CD4-positive, alpha-beta T cell treated with Interferon alpha-2 for 1 hour (primary cell): ENCODE measurements around the gene CCNYL1.
A peak's percentile ranks its signal among the peaks of the same experiment; 100 is the strongest.
"Not testable (repeated sequence)": the region's sequence is repeated elsewhere in the genome, so short reads cannot be mapped to it uniquely, and the experiment has no call there.

Source experiments
- DNase-seq, 2 donors: peaks; one replicate each; pipeline ENCODE4 v3.0.0-alpha.2; 2020 to 2022

The CCNYL1 gene

DNA sequence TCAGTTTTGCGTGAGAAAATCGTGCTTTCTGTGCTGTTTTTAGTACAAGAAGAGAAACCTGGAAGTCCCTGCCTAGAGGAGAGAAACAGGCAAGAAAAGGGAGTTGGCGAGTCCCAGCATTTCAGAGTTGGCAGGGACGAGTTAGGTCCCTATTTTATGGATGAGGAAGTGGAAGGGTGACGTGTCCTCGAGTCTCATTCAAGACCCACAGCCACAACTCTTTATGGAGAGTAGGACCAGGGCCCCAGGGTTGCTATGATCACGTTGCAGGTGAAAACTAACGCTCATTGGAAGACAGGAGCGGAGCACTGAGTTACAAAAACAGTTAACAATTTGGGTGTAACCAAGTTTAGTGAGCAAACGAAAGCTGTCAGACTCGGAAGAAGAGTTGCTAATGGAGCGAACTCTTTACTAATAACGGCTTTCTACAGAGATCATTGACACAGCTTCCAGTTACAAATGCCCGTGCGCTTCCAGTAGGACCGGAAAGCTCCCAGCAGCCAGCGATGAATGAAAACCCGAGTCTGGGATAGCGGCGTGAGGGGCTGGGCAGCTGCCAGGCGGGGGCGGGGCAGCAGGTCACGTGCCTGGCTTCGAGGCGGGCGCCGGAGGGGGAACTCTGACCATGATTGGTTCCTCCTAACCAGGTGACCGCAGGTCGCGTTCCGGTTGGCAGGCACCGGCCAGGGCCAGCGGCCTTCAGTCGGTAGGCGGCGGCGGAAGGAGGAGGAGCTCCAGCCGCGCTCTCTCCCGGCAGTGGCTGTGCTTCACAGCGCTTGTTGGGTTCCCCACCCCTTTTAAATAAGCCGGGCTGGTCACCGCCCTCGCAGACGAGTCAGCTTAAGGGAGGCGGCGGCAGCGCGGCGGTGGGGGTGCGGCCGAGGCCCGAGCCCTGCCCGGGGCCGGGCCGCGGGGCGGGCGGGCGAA, at the start of gene CCNYL1:
TSS of gene CCNYL1 (plus strand) at position 827 of the 927 bp plus-strand sequence. CDS start 257 bp downstream, outside the sequence.
- DNase-seq: peak; percentile 99

DNA sequence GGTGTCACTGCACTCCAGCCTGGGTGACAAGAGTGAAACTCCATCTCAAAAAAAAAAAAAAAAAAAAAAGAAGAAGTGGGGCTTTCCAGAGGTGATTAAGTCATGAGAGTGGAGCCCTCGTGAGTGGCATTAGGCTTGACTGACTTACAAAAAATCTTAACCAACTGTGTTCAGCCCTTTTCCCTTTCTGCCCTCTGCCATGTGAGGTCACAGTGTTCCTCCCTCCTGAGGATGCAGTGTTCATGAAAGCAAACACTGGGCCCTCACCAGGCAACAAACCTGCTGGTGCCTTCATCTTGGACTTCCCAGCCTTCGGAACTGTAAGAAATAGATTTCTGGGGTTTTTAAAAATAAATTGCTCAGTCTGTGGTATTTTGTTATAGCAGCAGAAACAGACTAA, 49.2 kb upstream of the CCNYL1 start:
- DNase-seq: peak; percentile 16 to 80

DNA sequence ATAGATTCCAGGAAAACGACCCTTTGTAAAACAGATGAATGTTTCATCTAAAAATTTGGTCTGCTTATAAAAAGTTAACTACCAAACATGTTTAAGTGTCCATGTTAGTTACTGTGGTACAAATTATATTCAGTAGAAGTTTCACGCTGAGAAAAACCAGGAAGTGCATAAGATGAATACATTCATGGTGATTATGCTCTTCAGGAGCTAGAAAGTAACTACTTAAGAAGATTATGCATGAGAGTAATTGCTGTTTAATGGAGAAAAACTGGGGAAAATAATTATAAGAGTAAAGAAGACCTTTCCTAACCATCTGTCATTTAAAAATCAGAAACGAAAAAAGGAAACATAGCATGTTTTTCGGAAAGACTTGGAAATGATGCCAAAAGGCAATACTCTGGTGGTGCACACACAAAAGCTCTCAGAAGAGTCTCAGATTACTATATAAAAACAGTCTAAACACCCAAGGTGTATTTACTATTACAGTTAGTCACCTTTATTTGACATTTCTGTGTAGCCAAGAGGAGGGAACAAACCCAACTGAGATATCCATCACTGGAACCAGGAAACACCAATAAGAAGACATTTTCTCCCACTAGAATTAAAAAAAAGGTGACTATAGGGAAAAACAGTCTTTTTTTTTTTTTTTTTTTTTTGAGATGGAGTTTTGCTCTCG, 47.4 kb upstream of the CCNYL1 start:
- DNase-seq: no peak

DNA sequence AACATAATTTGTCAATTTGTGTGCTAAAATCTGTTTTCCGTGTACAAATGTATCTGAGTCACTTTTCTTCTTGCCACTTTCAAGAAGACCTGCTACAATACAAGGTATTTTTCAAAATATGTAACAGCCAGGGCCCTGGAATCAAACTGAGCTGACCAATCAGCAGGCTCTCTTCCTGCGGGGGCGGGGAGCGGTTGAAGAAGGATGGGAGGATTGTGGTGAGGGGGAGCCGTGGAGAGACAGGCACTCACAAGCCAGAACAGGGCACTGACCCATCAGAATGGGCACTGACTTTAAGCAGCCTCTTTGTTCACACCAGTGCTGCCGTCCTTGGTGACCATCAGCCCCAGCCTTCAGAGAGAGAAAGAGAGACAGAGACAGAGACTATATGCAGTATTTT, 40.6 kb upstream of the CCNYL1 start:
- DNase-seq: no peak

DNA sequence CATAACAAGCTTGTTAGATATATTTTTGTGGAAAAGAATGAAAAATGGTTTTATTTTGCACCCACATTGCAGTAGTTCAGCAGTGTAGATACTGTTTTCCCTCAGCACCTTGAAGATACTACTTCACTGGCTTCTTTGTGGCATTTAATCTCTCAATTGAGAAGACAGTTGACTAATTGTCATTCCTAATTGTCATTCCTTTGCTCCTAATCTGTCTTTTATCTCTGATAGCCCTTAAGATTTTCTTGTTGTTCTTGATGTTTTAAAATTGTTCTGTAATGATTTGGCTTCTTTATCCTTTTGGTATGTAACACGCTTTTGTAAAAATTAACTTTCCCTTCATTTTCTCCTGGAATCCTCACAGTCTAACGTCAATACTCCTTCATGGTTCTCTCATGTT, 38.0 kb upstream of the CCNYL1 start:
- DNase-seq: no peak

DNA sequence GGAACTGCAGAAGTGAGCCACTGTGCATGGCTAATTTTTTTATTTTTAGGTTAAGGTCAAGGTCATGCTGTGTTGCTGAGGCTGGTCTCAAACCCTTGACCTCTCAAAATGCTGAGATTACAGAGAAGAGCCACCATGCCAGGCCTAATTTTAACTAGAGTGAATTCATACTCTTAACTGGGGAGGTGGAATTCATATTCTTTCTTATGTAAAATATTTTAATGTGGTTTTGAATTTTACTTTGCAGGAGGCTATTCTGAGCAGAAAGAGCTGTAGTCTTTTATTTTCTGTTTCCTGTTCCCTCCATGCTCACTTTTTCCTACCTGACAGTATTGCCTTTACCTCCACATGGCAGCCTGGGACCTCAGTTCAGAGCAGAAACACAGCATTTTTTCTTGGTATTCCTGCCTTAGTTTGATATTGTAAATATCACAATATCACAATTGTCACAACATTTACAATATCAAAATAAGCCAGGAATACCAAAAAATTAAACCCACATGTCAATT, 37.1 kb upstream of the CCNYL1 start:
- DNase-seq: no peak

DNA sequence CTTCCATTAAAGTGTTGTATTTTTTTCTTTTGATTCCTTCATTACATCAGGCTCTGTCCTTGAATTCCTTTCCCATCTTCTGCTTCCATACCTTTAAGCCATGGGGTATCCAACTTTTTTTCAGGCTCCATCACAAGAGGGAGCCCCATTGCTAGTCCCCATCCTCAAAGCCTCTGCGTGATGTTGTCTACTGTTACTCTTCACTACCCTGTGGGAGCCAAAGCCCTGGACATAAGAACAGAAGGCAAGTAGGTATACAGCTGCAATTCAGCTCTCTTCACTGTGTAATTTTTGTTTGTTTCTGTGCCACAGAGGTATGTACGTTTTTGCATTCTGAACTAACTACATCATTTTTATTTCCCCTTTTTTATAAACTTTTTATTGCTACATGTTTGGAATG, 36.6 kb upstream of the CCNYL1 start:
- no peak for DNase-seq

DNA sequence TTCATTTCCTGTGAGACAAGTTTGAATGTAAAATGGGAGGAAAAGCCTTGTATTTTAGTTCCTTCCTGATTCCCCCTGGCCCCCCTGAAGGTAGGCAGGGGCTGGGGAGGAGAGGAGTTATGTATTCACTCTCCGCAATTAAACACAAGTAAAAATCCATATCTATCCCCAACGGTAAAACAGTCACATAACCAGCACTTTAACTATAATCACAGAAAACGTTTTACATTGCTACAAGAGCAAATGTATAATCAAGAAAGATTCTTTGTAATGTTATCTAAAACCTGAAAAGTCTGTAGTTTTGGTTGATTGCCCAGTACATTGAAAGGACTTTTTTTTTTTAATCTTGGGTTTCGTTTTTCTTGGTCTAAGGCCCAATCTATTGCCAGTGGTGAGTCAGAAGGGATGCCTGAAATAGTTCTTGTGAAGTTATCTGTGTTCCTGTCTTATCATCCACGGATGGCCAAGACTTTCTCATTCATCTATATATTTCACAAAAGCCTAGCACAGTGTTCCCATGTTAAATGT, 34.5 kb upstream of the CCNYL1 start:
- no peak for DNase-seq

DNA sequence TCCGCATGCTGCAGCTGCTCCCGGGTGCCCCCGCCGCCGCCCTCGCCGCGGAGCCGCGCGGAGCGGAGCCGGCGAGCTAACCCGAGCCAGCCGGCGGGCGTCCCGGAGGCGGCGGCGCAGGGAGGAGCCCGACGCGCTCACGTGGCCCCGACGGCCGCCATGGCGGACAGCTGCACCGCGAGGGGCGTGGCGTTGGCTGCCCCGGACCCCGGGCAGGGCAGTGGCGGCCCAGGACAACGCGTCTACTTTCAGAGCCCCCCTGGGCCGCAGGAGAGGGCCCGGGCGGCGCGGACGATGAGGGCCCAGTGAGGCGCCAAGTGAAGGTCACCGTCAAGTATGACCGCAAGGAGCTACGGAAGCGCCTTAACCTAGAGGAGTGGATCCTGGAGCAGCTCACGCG, 30.0 kb upstream of the CCNYL1 start:
- no peak for DNase-seq

DNA sequence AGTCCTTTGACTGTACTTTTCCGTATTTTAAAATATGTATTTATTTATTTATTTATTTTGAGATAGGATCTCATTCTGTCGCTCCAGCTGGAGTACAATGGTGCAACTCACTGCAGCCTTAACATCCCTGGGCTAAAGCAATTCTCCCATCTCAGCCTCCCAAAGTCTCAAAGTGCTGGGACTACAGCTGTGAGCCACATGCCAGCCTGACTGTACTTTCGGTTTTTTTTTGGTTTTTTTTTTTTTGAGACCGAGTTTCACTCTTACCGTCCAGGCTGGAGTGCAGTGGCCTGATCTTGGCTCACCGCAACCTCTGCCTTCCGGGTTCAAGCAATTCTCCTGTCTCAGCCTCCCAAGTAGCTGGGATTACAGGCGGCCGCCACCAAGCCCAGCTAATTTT, 28.9 kb upstream of the CCNYL1 start:
- no peak for DNase-seq

DNA sequence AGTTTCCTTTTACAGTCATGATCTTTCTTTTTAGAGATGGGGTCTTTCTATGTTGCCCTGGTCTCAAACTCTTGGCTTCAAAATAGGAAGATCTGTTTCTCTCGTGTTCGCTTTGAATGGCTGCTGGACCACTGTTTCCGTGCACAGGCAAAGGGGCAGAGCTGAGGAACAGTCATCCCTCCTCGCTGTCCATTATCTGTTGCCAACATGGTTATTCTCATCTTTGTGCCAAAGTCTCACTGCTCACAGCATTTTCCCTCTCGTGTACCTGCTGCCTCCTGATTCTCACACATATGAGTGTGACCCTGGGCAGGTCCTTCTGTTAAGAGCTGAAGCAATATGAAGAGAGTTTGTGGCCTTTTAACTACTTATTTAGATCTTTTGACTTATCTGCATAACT, 28.0 kb upstream of the CCNYL1 start:
- DNase-seq: no peak

DNA sequence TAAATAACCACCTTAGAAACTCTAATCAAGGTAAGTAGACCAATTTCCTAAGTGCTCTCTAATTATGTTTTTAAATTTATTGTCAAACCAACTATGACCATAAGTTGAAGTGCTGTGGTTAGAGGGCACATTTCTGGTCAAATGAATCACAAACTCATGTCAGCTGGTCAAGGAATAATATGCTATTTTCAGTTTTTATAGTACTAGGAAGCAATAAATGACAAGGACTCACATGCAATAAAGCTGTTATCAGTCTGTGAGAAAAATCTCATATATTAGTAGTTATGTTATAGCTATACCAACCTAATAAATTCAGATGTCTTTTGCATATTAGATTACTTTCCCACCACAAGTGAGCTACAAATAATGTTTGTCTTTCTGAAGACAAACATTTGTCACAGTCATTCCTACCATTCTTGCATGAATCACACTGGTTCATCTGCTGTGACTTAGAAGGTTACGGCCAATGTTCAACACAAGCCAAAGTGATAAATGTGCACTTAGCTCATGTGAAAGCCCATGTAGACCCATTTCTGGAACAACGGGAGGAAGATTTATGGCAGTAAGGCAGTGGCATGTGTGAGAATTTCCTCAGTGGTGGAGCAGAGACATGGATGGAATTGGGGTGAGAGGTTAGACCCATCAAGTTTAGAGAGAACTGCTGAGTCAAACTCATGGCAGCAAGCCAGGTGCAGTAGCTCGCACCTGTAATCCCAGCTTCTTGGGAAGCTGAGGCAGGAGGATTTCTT, 27.4 kb upstream of the CCNYL1 start:
- no peak for DNase-seq

DNA sequence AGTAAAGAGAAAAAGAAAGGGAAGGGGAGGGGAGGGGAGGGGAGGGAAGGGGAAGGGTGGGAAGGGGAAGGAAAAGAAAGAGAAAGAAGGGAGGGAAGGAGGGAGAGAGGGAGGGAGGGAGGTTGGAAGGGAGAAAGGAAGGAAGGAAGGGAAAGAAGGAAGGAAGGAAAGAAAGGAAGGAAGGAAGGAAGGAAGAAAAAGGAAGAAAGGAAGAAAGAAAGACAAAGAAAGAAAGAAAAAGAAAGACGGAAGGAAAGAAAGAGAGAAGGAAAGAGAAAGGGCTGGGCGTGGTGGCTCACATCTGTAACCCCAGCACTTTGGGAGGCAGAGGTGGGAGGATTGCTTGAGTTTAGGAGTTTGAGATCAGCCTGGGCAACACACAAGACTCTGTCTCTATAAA, 24.6 kb upstream of the CCNYL1 start:
- no peak for DNase-seq

DNA sequence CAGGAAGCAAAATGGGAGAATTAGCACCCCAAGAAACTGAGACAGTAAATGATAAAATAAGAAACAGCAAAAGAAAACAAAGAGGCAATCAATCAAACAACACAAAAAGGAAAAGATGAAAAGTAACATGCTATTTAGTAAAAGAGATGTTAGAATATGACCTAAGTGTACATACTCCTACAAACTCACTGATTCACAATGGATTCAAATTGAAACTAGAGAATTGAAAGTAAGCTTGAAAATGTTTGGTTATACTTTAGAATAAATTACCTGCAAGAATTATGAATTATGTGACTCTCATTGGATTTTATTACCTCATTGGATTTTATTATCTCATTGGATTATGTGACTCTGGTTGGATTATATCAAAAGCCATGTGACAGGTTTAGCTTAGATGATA, 22.8 kb upstream of the CCNYL1 start:
- DNase-seq: no peak

DNA sequence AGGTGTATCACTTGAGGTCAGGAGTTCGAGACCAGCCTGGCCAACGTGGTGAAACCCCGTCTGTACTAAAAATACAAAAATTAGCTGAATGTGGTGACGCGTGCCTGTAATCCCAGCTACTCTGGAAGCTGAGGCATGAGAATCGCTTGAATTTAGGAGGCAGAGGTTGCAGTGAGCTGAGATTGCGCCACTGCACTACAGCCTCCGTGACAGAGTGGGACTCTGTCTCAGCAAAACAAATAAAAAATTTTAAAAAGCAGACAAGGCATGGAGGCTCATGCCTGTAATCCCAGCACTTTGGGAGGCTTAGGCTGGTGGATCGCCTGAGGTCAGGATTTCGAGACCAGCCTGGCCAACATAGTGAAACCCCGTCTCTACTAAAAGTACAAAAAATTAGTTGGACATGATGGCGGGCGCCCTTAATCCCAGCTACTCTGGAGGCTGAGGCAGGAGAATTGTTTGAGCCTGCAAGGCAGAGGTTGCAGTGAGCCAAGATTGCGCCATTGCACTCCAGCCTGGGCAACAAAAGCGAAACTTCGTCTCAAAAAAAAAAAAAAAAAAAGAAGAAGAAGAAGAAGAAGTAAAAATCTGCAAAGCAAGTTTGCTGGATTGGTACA, 20.5 kb upstream of the CCNYL1 start:
- not testable (repeated sequence) for DNase-seq

DNA sequence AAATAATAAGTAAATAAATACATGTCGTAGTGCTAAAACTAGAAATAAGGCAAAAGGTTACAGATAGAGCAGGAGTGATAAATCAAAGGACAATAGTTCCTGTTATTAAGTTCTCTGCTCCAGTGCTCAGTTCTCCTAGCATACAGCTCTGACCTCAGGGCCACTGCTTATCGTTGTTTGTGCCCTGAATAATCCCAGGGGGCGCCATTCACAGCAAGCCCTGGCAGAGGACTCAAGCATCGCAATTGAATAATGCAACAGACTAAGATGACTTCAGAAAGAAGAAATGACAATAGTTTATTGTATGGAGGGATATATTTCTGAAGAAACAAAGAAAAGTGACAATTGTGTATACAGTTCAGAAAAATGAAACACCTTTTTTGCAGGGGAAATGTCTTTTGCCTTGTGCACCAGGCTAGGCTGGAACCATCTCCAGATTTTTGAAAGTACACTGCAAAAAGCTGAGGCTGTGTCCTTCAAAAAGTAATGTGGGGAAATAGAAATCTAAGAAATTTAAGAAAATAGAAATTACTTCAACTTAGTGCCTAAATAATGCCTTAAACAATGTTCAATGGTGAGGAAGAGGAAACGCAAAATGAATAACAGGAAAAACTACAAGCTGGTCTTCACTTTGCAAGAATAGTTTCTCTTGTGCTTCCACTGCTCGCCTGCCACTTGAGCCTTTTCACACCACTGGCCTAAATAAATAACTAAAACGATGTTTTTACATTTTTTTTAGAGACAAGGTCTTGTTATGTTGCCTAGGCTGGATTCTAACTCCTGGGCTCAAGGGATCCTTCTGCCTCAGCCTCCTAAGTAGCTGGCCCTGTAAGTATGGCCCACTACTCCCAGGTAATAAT, 19.0 kb upstream of the CCNYL1 start:
- DNase-seq: peak; percentile 53 to 63

DNA sequence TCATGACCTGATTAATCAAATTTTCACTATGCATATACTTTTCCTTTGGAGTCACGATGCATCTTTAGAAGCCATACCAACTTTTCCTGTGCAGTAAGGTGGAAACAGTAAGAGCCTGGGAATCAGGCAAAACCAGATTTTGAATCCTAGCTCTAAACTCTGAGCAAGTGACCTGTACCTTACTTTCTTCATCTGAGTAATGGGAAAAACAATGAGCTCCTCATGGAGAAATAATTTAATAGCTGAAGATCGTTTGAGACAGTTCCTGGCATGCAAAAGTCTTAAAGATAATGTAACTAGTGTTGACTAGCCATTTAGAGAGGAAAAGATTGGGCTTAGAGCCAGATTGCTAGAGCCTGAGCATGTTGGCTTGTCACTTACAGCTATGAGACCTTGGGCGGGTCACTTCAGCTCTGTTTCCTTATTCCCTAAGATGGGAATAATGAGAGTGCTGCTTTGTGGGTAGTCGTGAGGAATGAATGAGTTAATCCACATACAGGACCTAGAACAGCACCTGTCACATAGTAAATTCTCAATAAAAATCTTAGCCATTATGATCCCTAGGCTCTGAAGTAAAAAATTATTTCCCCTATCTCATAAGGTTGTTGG, 17.7 kb upstream of the CCNYL1 start:
- DNase-seq: no peak

DNA sequence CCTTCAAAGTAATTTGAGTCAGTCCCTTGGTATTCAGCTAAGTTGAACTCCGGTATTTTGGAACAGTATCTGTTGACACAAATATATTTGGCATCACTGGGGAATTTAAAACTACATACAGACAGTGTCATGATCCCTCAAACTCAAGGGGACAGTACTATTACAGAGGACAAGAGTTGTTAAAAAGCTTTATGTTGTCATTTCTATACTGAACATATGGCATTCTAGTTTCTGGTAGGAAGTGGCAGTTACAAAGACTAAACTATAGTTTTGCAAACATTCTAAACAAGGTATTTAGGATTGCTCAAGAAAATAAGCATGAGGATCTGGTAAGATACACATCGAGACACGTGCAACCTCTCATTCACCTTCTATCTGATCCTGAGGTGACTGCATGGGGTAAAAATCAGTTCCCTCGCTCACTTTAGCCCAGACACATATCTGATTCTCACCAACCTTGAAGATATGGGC, 16.6 kb upstream of the CCNYL1 start:
- DNase-seq: no peak

DNA sequence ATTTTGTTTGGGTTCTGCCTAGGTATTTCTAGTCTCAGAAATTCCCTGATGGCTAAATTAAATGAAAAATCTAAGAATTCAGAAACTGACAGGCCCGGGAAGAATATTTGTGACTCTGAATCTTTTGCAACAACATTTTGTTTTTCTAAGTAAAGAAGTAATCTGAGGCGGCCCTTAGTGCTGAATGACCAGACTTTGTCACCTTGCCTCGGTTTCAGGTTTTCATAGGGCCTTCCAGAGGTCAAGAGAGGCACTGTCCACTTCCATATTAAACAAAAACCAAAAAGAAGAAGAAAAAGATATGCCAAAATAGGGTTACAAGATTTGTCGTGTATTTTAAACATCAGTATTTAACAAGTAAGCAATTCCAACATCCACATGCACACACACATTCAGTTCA, 16.1 kb upstream of the CCNYL1 start:
- DNase-seq: no peak

DNA sequence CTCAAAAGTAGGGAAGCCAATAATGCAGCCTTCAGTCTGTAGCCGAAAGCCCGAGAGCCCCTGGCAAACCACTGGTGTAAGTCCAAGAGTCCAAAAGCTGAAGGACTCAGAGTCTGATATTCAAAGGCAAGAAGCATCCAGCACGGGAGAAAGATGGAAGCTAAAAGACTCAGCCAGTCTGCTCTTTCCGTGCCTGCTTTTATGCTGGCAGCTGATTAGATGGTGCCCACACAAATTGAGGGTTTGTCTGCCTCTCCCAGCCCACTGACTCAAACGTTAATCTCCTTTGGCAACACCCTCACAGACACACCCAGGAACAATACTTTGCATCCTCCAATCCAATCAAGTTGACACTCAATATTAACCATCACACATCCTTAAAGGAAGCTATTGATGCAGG, 14.5 kb upstream of the CCNYL1 start:
- not testable (repeated sequence) for DNase-seq

DNA sequence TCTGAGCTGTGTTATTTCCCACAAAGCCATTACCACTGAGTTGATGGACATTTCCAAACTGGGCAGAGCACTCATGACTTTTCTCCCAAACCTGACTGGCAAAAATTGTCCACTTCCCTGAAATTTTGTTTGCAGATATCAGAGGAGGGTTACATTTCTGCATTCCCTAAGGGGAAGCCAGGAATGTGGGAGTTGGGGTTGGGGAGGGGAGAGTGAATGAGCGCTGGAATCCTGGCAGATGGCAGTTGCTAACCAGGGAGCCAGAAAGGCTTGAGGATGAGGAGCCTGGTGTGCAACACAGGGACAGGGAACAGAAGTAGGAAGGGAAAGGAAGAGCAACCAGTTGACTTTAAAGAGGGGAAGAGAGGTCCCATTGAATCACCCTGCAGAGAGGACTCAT, 14.0 kb upstream of the CCNYL1 start:
- no peak for DNase-seq
